Colon (tissue), 2 donors: ENCODE data around the gene PRSS21.

Experiments
- FAIRE-seq: peaks from 2 replicates; lab custom pipeline; 2012; peaks lifted over from hg19 to GRCh38; lab: Jason Lieb, UNC
- donor health status: control.
- donor health status: control.

PRSS21 gene

DNA sequence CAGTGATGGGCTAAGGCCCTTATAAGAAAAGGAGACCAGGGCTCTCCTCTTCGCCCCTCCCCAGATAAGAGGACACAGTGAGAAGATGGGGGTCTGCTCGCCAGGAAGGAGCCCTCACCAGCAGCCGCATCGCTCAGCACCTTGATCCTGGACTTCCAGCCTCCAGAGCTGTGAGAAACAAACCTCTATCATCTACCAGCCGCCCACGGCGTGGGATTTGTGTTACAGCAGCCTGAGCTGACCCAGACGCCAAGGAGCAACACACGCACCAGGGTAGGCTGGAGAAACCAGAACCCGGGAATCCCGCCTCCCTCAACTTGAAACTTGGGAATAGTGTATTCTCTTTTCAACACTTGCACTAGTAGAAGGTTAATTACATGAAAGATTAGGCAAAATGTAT is 8.9 kb downstream of the PRSS21 start:
- no peak for FAIRE-seq

DNA sequence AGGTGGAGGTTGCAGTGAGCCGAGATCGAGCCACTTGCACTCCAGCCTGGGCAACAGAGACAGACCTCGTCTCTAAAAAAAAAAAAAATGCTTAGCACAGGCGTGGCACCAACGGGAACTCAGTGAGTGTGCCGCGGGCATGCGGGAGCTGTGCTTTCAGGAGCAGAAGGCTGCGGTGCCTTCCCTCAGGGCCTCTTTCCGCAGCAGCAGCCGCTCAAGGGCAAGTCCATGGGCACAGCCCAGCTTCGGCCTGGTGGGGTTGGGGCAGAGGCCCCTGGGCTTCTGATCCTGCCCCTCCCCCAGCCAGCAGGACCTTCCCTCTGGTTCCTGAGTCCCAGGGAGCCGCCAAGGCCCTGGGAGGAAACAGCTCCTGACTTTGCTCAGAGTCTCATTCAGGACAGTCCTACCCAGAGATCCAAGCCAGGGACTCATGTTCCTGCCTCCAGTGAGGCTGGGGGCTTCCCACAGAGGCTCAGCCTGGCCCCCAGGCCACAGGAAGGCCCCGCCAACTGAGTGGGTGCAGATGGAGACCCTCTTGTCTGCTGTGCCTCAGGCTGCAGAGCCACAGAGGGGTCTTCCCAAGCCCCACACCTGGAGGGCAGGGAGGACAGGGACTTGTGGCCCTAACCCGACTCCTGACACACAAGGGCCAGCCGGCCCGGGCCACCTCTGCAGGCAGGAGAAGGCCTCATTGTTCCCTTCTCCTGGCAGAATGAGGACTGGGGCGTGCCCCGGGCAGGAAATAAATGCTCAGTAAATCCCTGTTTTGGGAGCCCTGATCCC is 9.7 kb downstream of the PRSS21 start:
- no peak for FAIRE-seq

DNA sequence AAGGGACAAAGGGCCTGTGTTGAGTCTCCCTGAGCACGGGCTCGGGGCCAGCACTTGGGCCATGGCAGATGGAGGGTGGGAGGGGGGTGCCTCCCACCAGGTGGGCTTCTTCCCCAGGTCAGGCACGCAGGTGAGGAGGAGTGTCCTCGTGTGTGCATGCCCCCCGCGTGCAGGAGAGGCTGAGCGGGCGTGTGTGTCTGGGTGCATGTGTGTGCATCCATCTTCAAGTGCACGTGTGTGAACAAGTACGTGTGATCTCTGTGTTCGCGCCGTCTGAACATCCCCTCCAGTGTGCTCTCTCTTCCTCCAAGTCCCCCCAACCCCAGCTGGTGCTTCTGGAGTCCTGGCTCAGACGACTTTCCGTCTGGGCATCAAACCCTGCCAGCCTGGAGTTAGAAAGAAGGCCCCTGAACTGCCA is 10.3 kb downstream of the PRSS21 start:
- no peak for FAIRE-seq

DNA sequence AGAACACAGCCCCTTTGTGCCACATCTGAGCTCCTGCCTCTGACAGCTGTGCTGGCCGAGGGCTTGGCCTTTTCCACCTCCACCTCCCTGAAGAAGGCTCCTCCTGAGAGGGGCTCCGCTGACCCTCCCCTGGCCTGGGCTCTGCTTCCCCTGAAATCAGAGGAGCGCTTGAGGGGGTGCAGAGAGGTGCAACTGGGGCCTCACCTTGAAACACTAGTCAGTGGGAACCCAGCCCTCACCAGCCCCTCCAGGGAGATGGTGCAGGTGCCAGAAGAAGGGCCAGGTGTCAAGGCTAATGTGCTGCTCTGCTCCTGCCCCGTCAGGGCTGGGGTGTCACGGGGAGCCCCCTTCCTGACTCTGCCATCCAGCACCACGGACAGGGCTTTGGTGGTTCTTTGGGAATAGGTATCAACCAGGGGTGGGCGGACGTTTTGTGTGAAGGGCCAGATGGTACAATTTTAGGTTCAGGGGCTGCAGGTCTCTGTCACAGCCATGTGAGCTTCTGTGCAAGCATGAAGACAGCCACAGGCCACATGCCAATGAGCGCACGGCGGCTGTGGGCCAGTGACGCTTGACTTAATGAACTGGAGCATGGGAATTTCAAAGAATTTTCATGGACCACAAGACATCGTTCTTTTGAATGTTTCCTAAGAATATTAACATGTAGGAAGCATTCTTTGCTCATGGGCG is 10.9 kb downstream of the PRSS21 start:
- FAIRE-seq = no peak

DNA sequence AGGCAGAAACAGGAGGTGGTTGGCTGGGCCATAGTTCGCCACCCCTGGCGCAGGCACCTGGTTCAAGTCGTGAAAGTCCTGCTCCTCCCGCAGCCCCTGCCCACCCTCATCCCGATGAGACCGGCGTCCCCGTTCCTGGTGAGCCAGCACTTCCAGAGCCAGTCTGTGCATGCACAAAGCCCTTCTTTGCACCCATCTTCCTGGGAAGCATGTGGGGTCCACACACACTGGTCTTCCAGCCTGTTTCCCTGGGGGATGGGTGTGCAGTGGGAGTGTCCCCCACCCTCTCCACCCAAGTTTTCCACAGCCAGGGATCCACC is 11.4 kb downstream of the PRSS21 start:
- no peak for FAIRE-seq

DNA sequence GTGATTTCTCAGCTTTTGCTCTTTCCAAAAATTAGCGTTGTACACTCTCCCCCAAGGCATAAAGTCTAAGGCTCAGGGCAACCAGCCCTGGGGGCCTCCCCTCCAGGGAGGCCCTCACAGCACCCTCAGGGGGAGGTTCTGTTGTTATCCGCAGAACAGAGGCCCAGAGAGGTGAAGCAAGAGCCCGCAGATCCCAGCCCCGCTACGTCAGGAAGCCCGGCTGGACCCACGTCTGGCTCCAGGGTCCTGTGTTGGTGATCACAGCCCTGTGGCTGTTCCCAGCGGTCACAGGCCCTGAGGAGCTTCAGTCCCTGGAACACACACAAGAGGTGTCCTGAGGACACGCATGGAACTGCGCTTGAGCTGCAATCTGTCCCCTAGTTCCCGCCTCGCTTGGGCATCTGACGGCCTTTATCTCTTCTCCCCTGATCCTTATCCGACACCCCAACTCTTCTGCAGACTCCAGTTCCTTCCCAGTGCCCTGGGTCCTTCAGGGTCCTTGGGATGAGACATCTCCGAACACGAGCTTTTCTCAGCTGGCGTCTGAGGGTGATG is 11.9 kb downstream of the PRSS21 start:
- no peak for FAIRE-seq

DNA sequence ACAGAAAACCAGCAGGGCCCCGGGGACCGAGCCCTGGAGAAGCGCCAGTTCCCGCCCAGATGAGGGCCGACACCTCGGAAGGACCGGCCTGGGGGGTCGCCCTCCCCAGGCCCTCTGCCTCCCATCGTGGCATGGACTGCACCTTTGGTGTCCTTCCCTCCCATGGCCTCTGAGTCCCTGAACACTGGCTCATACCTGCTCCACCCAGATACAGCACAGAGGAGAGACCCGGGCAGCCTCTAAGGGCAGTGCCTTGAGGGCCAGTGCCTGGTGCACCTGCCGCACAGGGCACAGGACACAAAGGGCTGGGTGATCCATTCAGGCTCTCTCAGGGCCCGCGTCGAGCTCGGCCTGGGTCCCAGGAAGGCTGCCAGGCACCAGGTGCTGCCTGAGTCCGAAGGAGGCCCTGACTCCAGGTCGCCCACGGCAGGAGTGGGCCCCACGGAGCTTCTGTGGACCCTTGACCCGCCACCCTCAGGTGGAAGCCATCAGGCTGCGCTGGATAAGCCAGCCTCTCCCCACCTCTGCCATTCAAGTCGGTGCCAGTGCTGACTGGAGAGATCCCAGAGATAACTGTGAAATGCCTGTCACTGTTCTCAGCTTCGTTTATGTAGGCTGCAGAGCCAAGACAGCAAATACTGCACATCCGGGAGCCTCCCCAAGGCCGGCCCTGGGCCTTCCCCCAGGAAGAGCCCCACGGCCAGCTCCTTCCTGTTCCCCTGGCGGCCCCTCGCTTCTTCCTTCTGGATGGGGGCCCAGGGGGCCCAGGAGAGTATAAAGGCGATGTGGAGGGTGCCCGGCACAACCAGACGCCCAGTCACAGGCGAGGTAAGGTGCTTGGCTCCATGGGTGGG is 12.7 kb downstream of the PRSS21 start, which contains the start of gene ZG16B:
Gene ZG16B (plus strand): TSS at position 803 of the 854 bp plus-strand sequence. CDS start 139 bp downstream, outside the sequence.
- no peak for FAIRE-seq

DNA sequence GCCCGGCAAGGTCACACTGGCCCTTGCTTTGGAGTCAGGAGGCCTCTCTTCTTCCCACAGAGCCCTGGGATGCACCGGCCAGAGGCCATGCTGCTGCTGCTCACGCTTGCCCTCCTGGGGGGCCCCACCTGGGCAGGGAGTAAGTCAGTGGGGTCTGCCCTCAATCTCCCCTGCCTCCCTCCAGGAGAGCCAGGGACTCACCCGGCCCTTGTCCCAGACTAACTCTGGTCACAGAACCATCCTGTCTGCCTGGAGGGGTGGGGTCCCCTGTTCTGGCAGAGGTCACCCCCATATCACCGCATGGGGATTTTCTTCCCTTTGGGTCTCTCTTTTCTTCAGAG is 13.3 kb downstream of the PRSS21 start:
- FAIRE-seq = no peak

DNA sequence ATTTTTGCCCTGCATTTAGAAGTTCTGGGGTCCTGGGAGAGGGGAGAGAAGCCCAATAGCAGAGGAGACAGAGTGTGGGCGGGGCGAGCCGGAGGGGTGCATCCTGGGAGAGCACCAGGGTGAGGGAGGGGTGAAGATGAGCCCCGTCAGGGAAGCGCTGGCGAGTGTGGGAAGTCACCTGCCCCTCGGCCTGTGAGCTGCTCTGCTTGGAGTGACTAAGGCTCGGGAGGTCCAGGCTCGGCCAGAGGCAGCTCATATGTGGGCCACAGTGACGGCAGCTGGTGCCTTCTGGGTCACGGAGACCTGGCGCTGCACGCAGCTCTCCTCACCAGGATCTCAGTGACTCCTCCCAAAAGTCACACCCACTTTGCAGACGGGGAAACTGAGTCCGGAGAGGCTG is 14.2 kb downstream of the PRSS21 start:
- FAIRE-seq = no peak

DNA sequence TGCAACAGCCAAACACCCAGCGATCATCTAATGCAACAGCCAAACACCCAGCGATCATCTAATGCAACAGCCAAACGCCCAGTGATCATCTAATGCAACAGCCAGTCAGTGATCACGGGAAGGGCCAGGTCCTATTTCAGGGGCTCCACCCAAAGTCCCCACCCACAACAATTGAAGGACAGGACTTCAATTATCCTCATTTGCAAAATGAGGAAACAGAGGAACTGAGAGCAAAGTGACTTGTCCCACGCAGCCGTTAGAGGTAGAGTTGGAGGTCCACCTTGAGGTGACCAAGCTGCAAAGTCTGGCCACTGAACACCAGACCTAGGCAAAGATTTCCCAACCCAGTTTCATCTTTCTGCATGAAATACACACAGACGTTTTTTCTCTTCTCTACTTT is 16.7 kb downstream of the PRSS21 start:
- no peak for FAIRE-seq

DNA sequence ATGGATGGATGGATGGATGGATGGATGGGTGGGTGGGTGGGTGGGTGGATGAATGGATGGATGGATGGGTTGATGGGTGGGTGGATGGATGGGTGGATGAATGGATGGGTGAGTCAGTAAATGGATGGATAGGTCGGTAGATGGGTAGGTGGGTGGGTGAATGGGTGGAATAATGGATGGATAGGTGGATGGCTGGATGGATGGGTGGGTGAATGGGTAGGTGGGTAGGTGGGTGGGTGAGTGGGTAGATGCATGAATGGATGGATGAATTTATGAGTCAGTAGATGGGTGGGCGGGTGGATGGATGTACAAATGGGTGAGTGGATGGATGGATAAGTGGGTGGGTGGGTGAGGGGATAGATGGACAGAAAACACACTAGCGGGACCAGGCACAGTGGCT is 17.9 kb downstream of the PRSS21 start:
- no peak for FAIRE-seq

DNA sequence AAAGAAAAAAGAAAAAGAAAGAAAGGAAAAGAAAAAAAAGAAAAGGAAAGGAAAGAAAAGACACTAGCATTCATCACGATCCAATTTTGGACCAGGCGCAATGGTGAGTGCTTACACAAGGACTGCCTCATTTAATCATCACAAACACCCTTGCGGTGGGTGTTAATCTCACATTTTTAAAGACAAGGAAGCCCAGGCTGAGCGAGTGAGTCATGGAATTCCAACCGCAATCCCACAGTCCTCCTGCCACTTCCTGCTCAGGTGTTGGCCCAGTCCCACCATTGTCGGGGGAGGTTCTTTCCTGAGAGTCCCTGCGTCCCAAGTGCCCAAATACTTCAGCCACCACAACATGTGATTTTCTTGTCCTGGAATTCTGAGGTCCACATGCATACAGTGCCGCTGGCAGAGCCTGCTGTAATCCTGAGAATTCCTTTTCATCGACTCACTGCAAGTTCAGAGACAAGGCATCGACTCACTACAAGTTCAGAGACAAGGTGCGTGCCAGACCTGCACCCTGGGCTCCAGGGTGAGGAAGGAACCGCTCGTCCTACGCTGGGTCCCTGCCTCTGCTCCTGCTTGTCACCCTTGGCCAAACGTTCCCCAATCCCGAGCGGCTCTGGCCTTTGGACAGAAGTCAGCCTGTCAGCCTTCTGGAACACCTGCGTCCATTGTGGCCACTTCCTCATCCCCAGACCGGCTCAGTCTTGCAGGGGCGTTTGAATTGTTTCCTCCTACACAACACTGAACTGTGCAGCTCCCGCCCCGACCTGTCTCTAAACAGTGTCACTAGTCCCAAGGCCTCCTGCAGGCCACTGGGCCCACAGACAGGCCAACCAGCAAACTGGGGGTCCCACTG is 18.8 kb downstream of the PRSS21 start:
- FAIRE-seq = no peak

DNA sequence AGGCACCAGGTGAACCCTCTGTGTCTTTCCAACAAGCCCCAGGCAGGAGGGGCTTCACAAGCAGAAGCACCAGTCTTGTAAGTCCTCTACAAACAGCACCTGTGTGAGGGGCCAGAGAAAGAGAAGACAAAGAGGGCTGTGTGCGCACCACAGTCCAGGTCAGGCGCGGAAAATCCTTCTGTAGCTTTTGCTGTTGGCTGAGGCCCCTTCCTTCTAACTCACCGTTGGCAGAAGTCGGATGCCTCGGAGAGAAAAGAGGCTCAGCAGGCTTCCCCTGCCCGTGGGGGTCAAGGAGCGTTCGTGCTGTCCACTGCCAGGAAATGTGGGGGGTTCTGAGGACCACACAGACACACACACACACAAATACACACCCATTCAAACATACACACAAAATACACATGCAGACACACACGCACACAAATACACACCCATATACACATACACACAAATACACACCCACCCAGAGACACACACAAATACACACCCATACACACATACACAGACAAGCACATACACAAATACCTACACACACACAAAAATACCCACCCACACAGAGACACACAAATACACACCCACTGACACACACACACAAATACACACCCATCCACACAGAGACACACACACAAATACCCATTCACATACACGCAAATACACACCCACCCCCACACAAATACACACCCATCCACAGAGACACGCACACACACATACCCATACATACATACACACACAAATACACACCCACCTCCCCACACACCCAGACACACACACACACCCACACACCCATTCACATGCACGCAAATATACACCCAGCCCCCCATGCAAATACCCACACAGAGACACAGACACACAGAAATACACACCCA is 19.8 kb downstream of the PRSS21 start:
- FAIRE-seq = no peak

DNA sequence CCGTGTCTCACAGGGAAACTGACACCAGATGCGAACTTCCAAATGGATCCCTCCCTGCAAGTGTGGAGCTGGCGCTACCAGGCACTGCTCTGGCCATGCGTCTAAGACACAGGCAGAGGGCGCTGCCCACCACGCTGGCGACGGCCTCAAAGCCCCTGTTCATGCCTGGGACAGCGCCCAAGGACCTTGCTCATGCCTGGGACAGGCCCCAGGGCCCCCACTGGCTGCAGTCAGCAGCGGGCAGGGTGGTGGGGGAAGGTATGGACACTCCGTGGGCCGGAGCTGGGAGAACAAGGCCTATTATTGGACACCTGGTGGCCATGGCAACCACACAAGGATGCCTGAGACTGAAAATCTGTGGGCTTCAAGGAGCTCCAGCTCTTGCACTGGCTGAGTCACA is 21.9 kb downstream of the PRSS21 start:
- no peak for FAIRE-seq

DNA sequence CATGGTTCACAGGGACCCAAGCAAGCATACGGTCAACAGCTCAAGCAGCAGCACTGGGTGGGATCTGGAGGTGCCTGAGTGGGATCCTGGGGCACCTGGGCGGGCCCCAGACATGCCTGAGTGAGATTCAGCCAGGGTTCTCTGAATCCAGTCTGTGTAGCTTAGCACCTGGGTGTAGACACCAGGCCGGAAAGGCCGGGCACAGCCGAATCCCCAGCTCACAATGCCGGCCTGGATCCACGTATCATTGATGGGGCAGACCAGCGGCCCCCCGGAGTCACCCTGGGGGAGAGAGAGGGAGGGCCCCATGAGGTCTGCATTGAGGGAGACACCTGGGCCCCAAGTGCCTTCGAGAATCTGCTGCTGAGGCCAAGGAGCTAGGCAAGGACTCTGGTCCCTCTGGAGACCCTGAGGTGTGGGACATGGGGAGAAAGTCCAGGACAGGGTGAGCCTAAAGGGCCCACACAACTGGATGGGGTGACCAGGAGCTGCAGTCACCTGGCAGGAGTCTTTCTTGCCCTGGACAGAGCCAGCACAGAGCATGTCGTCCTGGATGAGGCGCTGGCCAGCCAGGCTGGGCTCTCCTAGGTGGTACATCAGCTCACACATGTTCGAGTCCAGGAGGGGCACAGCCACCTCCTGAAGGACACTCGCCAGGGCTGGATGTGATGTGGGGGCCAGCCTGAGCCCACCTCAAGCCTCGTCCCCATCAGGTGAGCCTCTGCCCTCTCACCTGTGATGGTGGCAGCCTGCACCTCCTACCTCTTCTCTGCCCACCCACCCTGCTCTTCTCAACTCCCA is 22.8 kb downstream of the PRSS21 start:
- FAIRE-seq = no peak

DNA sequence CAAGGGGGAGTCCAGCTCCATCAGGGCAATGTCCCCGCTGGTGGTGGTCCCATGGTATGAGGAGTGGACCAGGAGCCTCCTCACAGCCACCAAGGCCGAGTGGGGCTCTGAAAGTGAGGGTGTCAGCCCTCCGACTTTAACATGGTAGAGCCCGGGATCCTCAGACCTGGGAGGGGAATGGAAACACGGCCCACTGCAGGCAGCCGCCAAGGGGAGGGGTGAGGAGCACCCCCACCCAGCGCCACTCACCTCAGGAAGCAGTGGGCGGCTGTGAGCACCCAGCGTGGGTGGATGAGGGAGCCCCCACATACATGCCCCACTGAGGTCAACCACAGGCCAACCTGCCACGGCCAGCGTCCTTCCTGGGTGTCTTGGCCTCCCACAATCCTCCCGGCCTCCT is 23.9 kb downstream of the PRSS21 start:
- FAIRE-seq = no peak

DNA sequence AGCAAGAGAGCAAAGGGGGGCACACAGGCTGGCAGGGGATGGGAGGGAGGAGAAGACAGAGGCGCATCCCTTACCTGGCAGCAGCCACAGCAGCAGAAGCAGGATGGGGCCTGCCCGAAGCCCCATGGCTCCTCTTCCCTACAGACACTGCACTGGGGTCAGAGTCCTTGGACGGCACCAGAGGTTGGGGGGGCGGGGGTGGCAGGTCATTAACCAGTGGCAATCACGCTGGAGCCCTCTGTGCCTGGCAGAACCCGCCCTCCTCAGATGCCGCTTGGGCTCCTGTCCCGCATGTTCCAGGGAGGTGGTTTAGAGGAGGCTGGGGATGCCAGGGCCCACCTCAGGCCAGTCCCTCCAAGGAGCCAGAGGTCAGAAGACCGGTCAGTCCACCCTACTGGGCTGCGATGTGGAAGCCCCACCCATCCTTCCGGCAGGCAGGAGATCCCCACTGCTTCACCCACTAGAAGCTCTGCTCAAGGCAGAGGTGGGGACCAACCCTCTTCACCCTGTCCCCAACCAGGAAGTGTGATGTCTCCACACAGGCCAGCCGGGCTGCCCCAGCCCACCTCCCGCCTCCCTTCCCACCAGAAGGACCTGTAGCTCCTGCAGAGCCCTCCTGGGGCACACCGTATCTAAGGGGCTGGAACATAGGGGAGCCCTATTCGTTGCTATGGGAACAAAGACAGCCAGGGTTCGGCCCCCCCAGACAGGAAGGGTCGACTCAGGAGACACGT is 24.7 kb downstream of the PRSS21 start:
- no peak for FAIRE-seq

DNA sequence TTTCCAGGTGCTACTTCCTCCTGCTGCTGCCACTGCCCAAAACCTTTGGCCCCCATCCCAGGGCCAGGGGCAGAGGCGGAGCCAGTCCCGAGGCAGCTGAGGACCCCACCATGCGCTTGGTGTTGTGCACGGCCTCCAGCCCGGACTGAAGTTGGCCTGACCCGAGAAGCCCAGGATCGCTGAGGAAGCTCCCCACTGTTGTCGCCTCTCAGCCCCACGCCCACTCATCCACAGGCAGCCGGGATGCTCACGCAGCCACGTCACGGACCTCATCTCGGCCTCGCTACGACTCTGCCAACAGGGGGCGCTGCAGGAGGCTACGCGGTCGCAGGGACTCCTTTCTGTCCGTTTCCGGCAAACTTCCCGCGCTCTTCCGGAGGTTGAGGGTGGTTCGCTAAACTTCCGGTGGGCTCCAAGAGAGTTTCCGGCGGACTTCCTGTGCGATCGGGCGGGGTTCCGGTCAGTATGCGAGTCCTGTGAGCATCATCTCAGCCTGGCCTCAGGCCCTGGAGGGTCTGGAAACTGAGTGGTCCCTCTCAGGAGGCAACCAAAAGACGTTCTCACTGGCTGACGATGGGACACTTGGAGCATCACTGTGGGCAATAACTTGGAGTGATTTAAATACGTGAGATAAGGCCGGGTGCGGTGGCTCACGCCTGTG is 25.4 kb downstream of the PRSS21 start:
- FAIRE-seq = no peak

DNA sequence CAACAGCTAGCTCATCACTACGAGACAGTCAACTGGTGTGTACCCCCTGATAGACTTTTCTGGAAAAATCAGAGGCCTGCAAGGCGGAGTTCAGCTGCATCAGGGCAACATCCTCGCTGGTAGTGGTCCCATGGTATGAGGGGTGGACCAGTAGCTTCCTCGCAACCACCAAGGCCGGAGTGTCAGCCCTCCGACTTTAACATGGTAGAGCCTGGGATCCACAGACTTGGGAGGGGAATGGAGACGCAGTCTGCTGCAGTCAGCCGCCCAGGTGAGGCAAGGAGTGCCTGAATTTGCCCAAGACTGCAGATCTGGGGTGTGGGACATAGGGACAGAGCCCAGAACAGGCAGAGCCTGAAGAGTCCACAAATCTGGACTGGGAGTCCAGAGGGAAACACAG is 26.5 kb downstream of the PRSS21 start:
- FAIRE-seq = no peak
